Suprapubic skin (tissue), 4 donors: ENCODE data around the gene EFCAB6.

Experiments used
- EP300 ChIP-seq: sonication (generic); formaldehyde crosslinking; IDR thresholded peaks from one replicate; pipeline ENCODE4 v1.6.1; 2017; ENCODE audit warnings: antibody characterized with exemption
- POLR2A ChIP-seq, 2 donors: fragments of 450-650 bp; IDR thresholded peaks; one replicate each; pipeline ENCODE4 v1.6.1; 2017; ENCODE audit warnings: antibody characterized with exemption in 2 of 2, mild to moderate bottlenecking in 2 of 2, moderate library complexity in 2 of 2
- POLR2AphosphoS5 ChIP-seq, 3 donors: sonication (generic); formaldehyde crosslinking; IDR thresholded peaks; one replicate each; pipeline ENCODE4 v1.6.1; 2017; ENCODE audit warnings: antibody characterized with exemption in 3 of 3
- TF ChIP-seq, protein P1 (sequence below), 2 donors: fragments of 200-600 bp in 1 of 2; fragments of 450-650 bp in 1 of 2; sonication (generic) in 1 of 2; IDR thresholded peaks; one replicate each; pipeline ENCODE4 v1.5.1; 2016 to 2019; ENCODE audit warnings: antibody characterized with exemption in 2 of 2, mild to moderate bottlenecking in 1 of 2, moderate library complexity in 1 of 2

DNA sequence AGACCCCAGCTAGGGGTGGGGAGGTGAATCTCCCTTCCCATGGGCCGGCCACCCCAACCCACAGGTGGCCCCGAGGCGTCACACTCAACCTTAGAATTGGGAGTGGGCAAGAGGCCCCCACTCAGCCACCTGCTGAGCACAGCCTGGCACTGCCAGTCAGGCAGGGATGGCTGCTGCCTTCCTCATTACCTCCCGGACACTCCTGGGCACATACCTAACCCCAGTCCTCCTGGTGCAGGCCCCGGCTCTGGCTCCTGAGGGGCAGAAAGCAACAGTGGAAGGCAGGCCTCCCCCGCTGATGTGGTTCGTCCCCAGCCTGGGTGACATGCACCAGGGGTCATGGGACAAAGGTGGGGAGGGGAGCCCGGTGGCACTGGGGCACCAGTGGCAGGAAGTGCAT lies 296.7 kb downstream of the EFCAB6 start:
- TF ChIP-seq, protein P1, sequence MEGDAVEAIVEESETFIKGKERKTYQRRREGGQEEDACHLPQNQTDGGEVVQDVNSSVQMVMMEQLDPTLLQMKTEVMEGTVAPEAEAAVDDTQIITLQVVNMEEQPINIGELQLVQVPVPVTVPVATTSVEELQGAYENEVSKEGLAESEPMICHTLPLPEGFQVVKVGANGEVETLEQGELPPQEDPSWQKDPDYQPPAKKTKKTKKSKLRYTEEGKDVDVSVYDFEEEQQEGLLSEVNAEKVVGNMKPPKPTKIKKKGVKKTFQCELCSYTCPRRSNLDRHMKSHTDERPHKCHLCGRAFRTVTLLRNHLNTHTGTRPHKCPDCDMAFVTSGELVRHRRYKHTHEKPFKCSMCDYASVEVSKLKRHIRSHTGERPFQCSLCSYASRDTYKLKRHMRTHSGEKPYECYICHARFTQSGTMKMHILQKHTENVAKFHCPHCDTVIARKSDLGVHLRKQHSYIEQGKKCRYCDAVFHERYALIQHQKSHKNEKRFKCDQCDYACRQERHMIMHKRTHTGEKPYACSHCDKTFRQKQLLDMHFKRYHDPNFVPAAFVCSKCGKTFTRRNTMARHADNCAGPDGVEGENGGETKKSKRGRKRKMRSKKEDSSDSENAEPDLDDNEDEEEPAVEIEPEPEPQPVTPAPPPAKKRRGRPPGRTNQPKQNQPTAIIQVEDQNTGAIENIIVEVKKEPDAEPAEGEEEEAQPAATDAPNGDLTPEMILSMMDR (IDR thresholded peaks at IDR 0.05), result no peak
- no peak for TF ChIP-seq POLR2A (IDR thresholded peaks at IDR 0.05)
- no peak for TF ChIP-seq POLR2AphosphoS5 (IDR thresholded peaks at IDR 0.05)
- no peak for TF ChIP-seq EP300
